Measurements from ENCODE around the gene CLDN2.
A peak's percentile ranks its signal among the peaks of the same experiment; 100 is the strongest.

The CLDN2 gene

DNA sequence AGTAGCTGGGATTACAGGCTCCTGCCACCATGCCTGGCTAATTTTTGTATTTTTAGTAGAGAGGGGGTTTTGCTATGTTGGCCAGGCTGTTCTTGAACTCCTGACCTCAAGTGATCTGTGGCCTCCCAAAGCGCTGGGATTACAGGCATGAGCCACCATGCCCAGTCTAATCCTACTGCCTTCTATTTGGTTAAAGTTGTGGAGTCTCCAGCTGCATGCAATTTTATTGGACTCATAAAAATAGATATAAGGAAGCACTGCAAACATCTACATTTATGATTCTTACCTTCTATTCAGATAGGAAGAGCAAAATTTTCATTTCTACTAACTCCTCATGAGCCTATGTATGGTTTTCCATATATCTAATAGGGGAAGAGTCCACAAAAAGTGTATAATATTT is 30.7 kb upstream of the CLDN2 start:
- Histone ChIP-seq H3K27ac (ENCODE audit: low read depth, low read length, poor library complexity, severe bottlenecking) (no peak overlapping the region), H4K20me1 (ENCODE audit: insufficient read depth, low read length) (no peaks in the 10 kb centered on the region), H3F3A (ENCODE audit: insufficient read depth, low read length) (no peaks in the 10 kb centered on the region), H3K9me2 (ENCODE audit: low read depth, low read length) (no peaks in the 10 kb centered on the region), H3K4me3 (ENCODE audit: low read depth, low read length, poor library complexity, severe bottlenecking) (no peak overlapping the region), H3K36me3 (ENCODE audit: insufficient read depth, low read length) (no peaks in the 10 kb centered on the region), H3K79me2 (ENCODE audit: insufficient read depth, low read length) (no peaks in the 10 kb centered on the region), H3K9me3 (ENCODE audit: low read length) (no peaks in the 10 kb centered on the region), H3K9ac (ENCODE audit: low read length) (no peak overlapping the region), H3K27me3 (ENCODE audit: insufficient read depth, low read length) (no peaks in the 10 kb centered on the region), H3K4me1 (ENCODE audit: insufficient read depth, low read length, severe bottlenecking) (no peaks in the 10 kb centered on the region), H3K4me2 (ENCODE audit: low read length) (no peak overlapping the region), H2AFZ (ENCODE audit: low read length) (no peak overlapping the region)
- TF ChIP-seq, protein P1, sequence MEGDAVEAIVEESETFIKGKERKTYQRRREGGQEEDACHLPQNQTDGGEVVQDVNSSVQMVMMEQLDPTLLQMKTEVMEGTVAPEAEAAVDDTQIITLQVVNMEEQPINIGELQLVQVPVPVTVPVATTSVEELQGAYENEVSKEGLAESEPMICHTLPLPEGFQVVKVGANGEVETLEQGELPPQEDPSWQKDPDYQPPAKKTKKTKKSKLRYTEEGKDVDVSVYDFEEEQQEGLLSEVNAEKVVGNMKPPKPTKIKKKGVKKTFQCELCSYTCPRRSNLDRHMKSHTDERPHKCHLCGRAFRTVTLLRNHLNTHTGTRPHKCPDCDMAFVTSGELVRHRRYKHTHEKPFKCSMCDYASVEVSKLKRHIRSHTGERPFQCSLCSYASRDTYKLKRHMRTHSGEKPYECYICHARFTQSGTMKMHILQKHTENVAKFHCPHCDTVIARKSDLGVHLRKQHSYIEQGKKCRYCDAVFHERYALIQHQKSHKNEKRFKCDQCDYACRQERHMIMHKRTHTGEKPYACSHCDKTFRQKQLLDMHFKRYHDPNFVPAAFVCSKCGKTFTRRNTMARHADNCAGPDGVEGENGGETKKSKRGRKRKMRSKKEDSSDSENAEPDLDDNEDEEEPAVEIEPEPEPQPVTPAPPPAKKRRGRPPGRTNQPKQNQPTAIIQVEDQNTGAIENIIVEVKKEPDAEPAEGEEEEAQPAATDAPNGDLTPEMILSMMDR (IDR thresholded peaks at IDR 0.05; ENCODE audit: low read length), result no peak
- TF ChIP-seq EZH2 (IDR thresholded peaks at IDR 0.05; ENCODE audit: borderline replicate concordance, low read length), result no peak

DNA sequence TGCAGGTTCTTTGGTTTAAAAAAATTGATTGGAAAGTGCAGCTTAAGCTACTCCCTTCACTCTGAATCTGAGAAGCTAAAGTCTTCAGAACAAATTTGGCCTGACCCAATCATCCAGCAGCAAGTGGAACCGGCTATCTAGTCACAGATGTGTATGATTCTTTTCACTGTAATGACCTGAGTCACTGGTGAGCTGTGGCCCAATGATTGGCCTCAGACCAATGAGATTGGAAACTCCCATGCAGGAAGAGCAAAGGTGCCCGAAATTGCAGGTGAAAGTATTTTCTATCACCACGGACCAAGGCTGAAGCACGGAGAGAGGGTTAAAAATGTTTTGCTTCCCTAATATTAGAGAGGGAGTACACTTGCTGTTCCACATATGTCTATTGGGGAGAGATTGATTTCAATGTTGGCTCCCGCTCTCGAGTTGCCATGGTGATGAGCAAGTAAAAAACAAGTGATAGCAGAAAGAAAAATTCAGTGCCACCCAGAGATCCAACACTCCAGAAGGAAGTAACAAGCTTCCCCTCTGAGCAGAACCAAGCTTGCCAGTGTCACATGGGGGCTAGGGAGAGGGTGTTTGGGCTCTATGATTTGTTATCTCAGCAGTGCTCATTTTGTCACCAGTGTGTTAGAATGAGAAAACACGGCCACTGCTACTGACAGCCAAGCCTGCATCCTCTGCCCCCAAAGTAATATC is 28.3 kb upstream of the CLDN2 start:
- no peaks in the 10 kb centered on the region for H3F3A ChIP-seq (ENCODE audit: insufficient read depth, low read length)
- no peaks in the 10 kb centered on the region for H3K9me3 ChIP-seq (ENCODE audit: low read length)
- H3K4me1 ChIP-seq (ENCODE audit: insufficient read depth, low read length, severe bottlenecking), result no peaks in the 10 kb centered on the region
- no peaks in the 10 kb centered on the region for H3K27me3 ChIP-seq (ENCODE audit: insufficient read depth, low read length)
- TF ChIP-seq, protein P1 (IDR thresholded peaks at IDR 0.05; ENCODE audit: low read length), result no peak
- TF ChIP-seq EZH2 (IDR thresholded peaks at IDR 0.05; ENCODE audit: borderline replicate concordance, low read length), result no peak
- no peak overlapping the region for H2AFZ ChIP-seq (ENCODE audit: low read length)
- no peaks in the 10 kb centered on the region for H3K9me2 ChIP-seq (ENCODE audit: low read depth, low read length)
- no peak overlapping the region for H3K4me3 ChIP-seq (ENCODE audit: low read depth, low read length, poor library complexity, severe bottlenecking)
- no peak overlapping the region for H3K9ac ChIP-seq (ENCODE audit: low read length)
- H3K79me2 ChIP-seq (ENCODE audit: insufficient read depth, low read length), result no peaks in the 10 kb centered on the region
- no peak overlapping the region for H3K4me2 ChIP-seq (ENCODE audit: low read length)
- H3K27ac ChIP-seq (ENCODE audit: low read depth, low read length, poor library complexity, severe bottlenecking), result no peak overlapping the region
- H3K36me3 ChIP-seq (ENCODE audit: insufficient read depth, low read length), result no peaks in the 10 kb centered on the region
- H4K20me1 ChIP-seq (ENCODE audit: insufficient read depth, low read length), result no peaks in the 10 kb centered on the region

DNA sequence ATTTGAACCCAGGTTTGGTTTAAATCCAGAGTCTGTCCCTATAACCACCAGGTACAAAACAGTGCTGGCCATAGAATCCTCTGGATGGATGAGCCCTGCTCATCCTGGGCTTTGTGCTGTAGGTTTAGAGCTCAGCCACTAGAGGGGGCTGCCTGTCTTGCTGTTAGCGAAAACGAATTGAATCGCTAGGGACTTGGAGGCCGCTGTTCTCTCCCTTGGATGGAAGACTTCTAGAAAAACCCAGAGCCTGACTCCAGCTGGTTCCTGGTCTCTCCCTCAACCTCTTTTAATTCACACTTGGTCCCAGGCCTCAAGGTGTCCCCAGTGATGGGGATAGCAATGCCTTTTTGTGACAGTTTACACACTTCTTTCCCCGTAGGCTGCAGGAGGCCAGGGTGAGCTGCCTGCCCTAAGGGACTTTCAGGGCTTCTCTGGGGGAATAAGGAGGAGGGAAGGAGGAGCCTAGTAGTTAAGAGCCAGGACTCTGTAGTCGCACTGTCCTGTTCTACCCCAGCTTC is 25.8 kb upstream of the CLDN2 start:
- H3K4me1 ChIP-seq (ENCODE audit: insufficient read depth, low read length, severe bottlenecking), result no peaks in the 10 kb centered on the region
- no peaks in the 10 kb centered on the region for H3K27me3 ChIP-seq (ENCODE audit: insufficient read depth, low read length)
- TF ChIP-seq, protein P1 (IDR thresholded peaks at IDR 0.05; ENCODE audit: low read length), result peak; percentile 58
- no peak for TF ChIP-seq EZH2 (IDR thresholded peaks at IDR 0.05; ENCODE audit: borderline replicate concordance, low read length)

More for the DNA sequence above, 25.8 kb upstream of the CLDN2 start:
- H3K9me3 ChIP-seq (ENCODE audit: low read length), result no peaks in the 10 kb centered on the region
- no peak overlapping the region for H3K27ac ChIP-seq (ENCODE audit: low read depth, low read length, poor library complexity, severe bottlenecking)
- H3K4me3 ChIP-seq (ENCODE audit: low read depth, low read length, poor library complexity, severe bottlenecking), result no peak overlapping the region
- H4K20me1 ChIP-seq (ENCODE audit: insufficient read depth, low read length), result no peaks in the 10 kb centered on the region
- H2AFZ ChIP-seq (ENCODE audit: low read length), result no peak overlapping the region
- no peak overlapping the region for H3K9ac ChIP-seq (ENCODE audit: low read length)
- no peaks in the 10 kb centered on the region for H3F3A ChIP-seq (ENCODE audit: insufficient read depth, low read length)
- no peaks in the 10 kb centered on the region for H3K9me2 ChIP-seq (ENCODE audit: low read depth, low read length)
- H3K36me3 ChIP-seq (ENCODE audit: insufficient read depth, low read length), result no peaks in the 10 kb centered on the region
- no peaks in the 10 kb centered on the region for H3K79me2 ChIP-seq (ENCODE audit: insufficient read depth, low read length)
- no peak overlapping the region for H3K4me2 ChIP-seq (ENCODE audit: low read length)
